HG03432 (cell line): Measurements from ENCODE around the gene PRKAB1.
A peak's percentile ranks its signal among the peaks of the same experiment; 100 is the strongest.
"Not testable (repeated sequence)": the region's sequence is repeated elsewhere in the genome, so short reads cannot be mapped to it uniquely, and the experiment has no call there.

Experiments used
- ATAC-seq: cut with Tn5 transposase; IDR thresholded peaks from one replicate; pipeline ENCODE4 v1.9.1; 2021; ENCODE audit warnings: mild to moderate bottlenecking, moderate library complexity; ENCODE audit not compliant: unreplicated experiment

PRKAB1 gene

DNA sequence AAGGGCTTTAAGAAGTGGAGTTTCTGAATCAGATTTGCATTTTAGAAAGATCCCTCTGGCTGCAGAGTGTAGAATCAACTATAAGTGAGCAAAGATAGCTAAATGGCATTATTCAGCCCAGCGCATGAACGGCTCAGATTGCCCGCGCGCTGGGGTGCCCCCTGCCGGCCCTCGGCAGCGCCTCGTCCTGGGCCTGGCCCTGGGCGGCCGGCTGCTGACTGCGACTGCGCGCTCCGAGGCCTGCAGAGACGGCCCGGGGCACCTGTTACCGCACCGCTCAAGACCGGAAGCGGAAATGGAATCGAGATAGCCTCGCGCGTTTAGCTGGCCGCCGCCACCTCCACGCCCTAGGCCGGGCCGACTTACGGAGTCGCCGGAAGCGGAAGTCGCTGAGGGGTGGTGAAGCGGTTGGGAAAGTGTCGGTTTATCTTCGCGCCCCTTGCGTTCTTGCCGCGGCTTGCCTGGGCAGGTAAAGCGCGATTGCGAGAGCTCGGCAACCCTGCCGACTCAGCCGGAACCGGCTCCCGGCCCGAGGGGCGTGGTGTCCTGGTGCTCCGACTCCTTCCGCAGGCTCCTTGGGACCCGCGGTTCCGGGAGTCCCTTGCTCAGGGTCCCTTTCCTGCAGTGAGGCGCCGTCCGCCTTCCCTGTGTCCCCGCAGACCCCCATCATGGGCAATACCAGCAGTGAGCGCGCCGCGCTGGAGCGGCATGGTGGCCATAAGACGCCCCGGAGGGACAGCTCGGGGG is at the start of gene PRKAB1:
PRKAB1 (plus strand) TSS at position 557 of the 747 bp plus-strand sequence; CDS start at position 669, 112 bp downstream.
- ATAC-seq, result peak; percentile 95

DNA sequence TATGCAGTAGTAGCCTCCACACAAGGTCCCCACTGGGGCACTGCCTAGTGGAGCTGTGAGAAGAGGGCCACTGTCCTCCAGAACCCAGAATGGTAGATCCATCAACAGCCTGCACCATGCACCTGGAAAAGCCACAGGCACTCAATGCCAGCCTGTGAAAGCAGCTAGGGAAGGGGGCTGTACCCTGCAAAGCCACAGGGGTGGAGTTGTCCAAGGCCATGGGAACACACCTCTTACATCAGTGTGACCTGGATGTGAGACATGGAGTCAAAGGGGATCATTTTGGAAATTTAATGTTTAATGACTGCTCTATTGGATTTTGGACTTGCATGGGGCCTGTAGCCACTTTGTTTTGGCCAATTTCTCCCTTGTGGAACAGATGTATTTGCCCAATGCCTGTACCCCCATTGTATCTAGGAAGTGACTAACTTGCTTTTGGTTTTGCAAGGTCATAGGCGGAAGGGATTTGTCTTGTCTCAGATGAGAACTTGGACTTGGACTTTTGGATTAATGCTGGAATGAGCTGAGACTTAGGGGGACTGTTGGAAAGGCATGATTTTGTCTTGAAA is 49.5 kb upstream of the PRKAB1 start:
- not testable (repeated sequence) for ATAC-seq

DNA sequence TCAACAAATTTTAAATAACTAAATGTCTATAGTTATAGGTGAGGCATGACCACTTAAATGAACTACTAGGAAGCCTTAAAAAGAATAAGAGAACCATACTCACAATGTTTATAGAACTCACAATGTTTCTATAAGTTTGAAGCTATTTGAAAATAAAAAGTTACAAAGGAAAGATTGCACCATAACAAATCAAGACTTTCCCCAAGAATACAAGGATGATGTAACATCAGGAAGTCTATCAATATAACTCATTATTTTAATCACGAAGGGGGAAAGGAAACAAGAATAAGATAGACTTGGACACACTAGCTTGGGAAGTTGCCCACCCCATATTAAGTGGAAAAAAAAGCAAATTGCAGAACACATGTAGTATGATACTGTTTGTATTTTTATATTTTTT is 47.4 kb upstream of the PRKAB1 start:
- ATAC-seq, result no peak

GRCh38 chr12:119621878-119622277 is 46.1 kb upstream of the PRKAB1 start:
- no peak for ATAC-seq

DNA sequence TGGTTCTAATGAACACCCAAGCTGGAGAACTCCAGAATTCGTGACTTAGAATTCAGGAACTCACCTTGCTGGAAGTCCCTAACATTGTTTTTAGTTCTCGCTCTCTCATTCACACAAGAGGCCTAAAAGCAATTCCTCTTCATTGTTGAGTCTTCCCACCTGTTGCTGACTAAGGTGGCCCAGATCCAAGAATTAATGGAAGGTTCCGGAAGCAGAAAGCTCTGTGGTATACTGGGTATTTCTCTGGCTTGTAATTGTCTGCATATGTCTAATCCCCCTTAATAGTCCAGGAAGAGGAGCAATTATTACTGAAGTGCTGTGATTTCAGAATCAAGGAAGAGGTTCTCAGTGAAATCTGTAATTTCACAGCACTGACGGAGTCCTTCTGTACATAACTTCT is 43.0 kb upstream of the PRKAB1 start:
- no peak for ATAC-seq

- ATAC-seq, result no peak
Observed at GRCh38 chr12:119627019-119627643, 40.8 kb upstream of the PRKAB1 start.

GRCh38 chr12:119627686-119628085 is 40.2 kb upstream of the PRKAB1 start:
- no peak for ATAC-seq

DNA sequence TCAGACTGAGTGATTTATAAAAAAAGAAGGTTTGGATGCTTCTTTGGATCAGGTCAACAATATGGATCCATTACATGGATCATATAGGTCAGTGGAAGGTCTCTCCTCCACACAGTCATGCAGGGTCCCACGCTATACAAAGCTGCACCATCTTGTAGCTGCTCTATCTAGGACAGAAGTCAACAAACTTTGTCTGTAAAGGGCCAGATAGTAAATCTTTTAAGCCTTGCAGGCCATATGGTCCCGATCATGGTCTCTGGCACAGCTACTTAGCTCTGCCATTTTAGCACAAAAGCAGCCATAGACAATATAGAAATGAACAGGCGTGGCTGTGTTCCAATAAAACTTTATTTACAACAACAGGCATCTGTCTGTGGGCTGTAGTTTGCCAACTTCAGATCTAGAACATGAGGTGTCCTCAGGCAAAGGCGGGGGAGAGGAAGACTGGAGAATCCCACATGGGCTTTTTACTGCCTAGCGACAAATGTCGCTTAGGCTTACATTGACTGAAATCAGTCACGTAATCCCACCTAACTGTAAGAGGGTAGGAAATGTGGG is 37.6 kb upstream of the PRKAB1 start:
- no peak for ATAC-seq

GRCh38 chr12:119630962-119631550 is 36.9 kb upstream of the PRKAB1 start:
- no peak for ATAC-seq

GRCh38 chr12:119631930-119632678 is 35.8 kb upstream of the PRKAB1 start:
- no peak for ATAC-seq

DNA sequence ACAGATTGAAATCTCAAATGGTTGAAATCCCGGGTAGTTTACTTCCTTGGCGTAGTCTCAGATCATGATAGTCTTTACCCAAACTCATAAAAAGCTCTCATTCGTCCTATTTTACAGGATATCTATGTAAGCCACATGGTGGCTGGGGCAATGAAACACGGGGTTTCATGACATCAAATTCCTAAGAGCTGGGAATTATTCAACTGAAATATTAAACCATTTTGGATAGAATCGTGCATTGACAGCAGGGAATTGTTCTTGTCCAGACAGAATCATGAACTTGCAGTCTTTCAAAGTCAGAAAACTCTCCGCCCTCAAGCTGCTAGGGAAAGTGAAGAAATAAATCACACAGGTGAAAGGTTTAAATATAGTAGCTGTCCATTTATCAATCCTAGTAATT is 33.2 kb upstream of the PRKAB1 start:
- no peak for ATAC-seq

- no peak for ATAC-seq
Observed at GRCh38 chr12:119642986-119643385, 24.9 kb upstream of the PRKAB1 start.

GRCh38 chr12:119644930-119645329 is 23.0 kb upstream of the PRKAB1 start:
- no peak for ATAC-seq

GRCh38 chr12:119645535-119646059 is 22.3 kb upstream of the PRKAB1 start:
- ATAC-seq, result no peak

DNA sequence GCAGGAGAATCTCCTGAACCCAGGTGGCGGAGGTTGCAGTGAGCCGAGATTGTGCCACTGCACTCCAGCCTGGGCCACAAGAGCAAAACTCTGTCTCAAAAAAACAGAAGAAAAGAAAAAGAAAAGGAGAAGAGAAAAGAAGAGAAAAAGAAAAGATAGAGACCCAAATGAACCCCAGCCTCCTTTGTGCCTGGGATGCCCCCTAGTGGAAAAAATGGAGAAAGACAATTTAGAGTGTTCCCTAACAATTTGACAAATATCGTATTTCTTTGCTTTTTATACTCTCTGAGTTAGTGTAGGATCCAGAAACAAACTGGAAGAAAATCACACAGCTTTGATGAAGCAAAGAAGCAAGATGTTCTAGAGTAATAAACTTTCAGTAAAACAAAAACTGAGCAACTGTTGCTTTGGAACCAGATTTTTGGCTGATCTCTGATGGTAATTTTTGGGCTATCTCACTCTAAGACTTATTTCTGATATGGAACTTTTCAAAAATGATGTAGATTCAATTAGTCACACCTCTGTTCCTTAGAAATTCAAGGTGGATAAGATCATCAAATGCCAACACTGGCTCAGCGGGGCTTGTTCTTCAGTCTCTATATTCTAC is 18.6 kb upstream of the PRKAB1 start:
- ATAC-seq, result no peak

DNA sequence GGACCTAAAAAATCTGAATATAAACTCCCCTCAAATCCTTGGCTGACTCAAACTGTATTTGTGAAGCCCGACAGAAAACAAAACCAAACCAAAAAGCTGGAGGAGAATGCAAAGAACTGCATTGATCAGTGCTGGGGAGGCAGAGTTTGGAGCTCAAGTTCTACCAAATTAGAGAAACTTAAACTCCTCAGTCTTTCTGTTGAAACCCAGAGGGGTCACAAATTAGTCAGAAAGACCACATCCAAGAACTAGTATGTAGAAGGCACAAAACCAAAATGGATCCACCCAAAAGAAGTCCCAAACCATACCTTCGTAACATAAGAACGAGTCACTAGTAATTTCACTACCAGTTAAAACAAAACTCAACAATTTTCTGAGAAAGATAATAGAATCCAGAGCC is 15.3 kb upstream of the PRKAB1 start:
- no peak for ATAC-seq

- not testable (repeated sequence) for ATAC-seq
Observed at GRCh38 chr12:119657001-119657400, 10.9 kb upstream of the PRKAB1 start.

DNA sequence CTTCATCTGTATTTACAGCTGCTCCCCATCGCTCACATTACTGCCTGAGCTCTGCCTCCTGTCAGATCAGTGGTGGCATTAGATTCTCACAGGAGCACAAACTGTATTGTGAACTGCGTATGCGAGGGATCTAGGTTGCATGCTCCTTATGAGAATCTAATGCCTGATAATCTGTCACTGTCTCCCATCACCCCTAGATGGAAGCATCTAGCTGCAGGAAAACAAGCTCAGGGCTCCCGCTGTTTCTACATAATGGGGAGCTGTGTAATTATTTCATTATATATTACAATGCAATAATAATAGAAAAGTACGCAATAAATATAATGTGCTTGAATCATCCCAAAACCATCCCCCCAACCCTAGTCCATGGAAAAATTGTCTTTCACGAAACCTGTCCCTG is 9.8 kb upstream of the PRKAB1 start:
- ATAC-seq, result not testable (repeated sequence)

- no peak for ATAC-seq
Observed at GRCh38 chr12:119659289-119659897, 8.5 kb upstream of the PRKAB1 start.

DNA sequence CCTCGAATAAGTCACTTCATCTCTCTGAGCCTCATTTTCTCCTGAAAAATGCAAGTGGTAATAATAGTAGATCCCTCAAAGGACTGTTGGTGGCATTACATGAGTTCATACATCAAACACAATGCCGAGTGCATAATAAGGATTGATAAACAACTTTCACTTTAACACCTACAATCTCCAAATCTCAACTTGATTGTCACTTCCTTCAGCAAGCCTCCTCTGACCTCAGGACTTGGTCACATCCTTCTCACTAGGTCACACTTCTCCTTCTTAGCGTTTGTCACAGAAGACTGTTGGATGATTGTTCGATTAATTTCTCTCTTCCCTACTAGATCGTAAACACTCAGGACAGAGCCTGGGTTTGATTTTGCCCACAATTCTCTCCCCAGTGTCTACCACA is 7.9 kb upstream of the PRKAB1 start:
- no peak for ATAC-seq
